Caco-2 (cell line): Measurements from ENCODE around the gene CDR2. TPM values are rescaled to one million over a fixed set of nuclear protein-coding genes. Genes with fewer than 3 reads are reported as not detected.

ENCODE experiments used
- BruUV-seq: library from RNA; stranded (reverse); fragments of 400-500 nt; replicated peaks from 2 replicates; lab custom pipeline; 2021; lab: Mats Ljungman, UMichigan
- CTCF ChIA-PET: fragments of 300-600 bp; sonication (Branson Sonifier 250); formaldehyde crosslinking; loops from one replicate; lab custom pipeline; 2022; ENCODE audit warnings: antibody characterized with exemption; lab: Charles Lee
- POLR2A ChIA-PET: fragments of 300-600 bp; sonication (Branson Sonifier 250); formaldehyde crosslinking; loops from one replicate; lab custom pipeline; 2022; ENCODE audit warnings: antibody characterized with exemption; lab: Charles Lee
- DNase-seq, 2 experiments: peaks; one replicate each; pipeline versions ENCODE4 v3.0.0 to v3.0.0-alpha.2; 2020 to 2022
- H3K27me3 ChIP-seq: replicated peaks from 2 replicates; pipeline ENCODE4 v1.6.0; 2011; ENCODE audit warnings: low read length; ENCODE audit not compliant: control insufficient read depth, insufficient read depth
- H3K36me3 ChIP-seq: 2 replicates; pipeline ENCODE4 v1.5.1; 2011; ENCODE audit warnings: low read length; ENCODE audit not compliant: control insufficient read depth, insufficient read depth
- H3K4me1 ChIP-seq: fragments of 250-450 bp; sonication (Bioruptor Pico); 2 replicates; pipeline ENCODE4 v1.5.1; 2020; ENCODE audit warnings: mild to moderate bottlenecking
- H3K4me3 ChIP-seq: 2 replicates; pipeline ENCODE4 v1.5.1; 2011; ENCODE audit warnings: low read depth, mild to moderate bottlenecking, control low read depth, low read length
- H3K9me3 ChIP-seq: fragments of 250-450 bp; sonication (Bioruptor Pico); 2 replicates; pipeline ENCODE4 v1.5.1; 2020; ENCODE audit warnings: mild to moderate bottlenecking, moderate library complexity
- H3K27ac Mint-ChIP-seq: one replicate; pipeline ENCODE4 v1.8.0; 2022; ENCODE audit warnings: mixed read lengths; ENCODE audit not compliant: unreplicated experiment
- H3K27me3 Mint-ChIP-seq: one replicate; pipeline ENCODE4 v1.8.0; 2022; ENCODE audit warnings: mixed read lengths; ENCODE audit not compliant: insufficient read depth, unreplicated experiment
- H3K36me3 Mint-ChIP-seq: one replicate; pipeline ENCODE4 v1.8.0; 2022; ENCODE audit warnings: mild to moderate bottlenecking, mixed read lengths; ENCODE audit not compliant: insufficient read depth, unreplicated experiment
- H3K4me1 Mint-ChIP-seq: one replicate; pipeline ENCODE4 v1.8.0; 2022; ENCODE audit warnings: low read depth, mixed read lengths; ENCODE audit not compliant: unreplicated experiment
- H3K4me3 Mint-ChIP-seq: one replicate; pipeline ENCODE4 v1.8.0; 2022; ENCODE audit warnings: mild to moderate bottlenecking, moderate library complexity, mixed read lengths; ENCODE audit not compliant: unreplicated experiment
- H3K9me3 Mint-ChIP-seq: one replicate; pipeline ENCODE4 v1.8.0; 2022; ENCODE audit warnings: mixed read lengths; ENCODE audit not compliant: unreplicated experiment
- intact Hi-C: fragments of 100-400 bp; cut with micrococcal nuclease; formaldehyde crosslinking; loops from one replicate; pipeline ENCODE4 v1.10.0; 2022; ENCODE audit not compliant: unreplicated experiment
- total RNA-seq: library from RNA; stranded (reverse); gene quantifications from 2 replicates; pipeline ENCODE4 v1.2.3, GENCODE V29; 2022
- TF ChIP-seq, protein P1 (sequence below), 2 experiments: fragments of 200-600 bp in 1 of 2; IDR thresholded peaks; 1 replicate in 1 of 2; 2 replicates in 1 of 2; pipeline versions ENCODE4 v1.5.1 to v1.8.0; 2011 to 2022; ENCODE audit warnings: antibody characterized with exemption in 1 of 2, control low read depth in 1 of 2, inconsistent platforms in 1 of 2, low read depth in 1 of 2, low read length in 1 of 2, mild to moderate bottlenecking in 1 of 2, moderate library complexity in 1 of 2; ENCODE audit not compliant: insufficient read depth in 1 of 2, severe bottlenecking in 1 of 2, unreplicated experiment in 1 of 2

CDR2 gene
- total RNA-seq, 1 experiment from 2014 or later, result 24.3 TPM

- intact Hi-C loops, result no loop called here
- no peak overlapping the region for H3K4me3 ChIP-seq
- no TSS peak for BruUV-seq
- Mint-ChIP-seq H3K4me1 (no peaks in the 10 kb centered on the region), H3K36me3 (peaks cover 61% of the 10 kb centered on the region), H3K27me3 (no peaks in the 10 kb centered on the region), H3K4me3 (no peak overlapping the region), H3K9me3 (peaks cover 27% of the 10 kb centered on the region), H3K27ac (no peak overlapping the region)
- CTCF ChIA-PET, result no interaction called here
- no peaks in the 10 kb centered on the region for H3K27me3 ChIP-seq
- POLR2A ChIA-PET, result no interaction called here
- peaks cover 5% of the 10 kb centered on the region for H3K9me3 ChIP-seq
- no peak for DNase-seq
- TF ChIP-seq, protein P1, sequence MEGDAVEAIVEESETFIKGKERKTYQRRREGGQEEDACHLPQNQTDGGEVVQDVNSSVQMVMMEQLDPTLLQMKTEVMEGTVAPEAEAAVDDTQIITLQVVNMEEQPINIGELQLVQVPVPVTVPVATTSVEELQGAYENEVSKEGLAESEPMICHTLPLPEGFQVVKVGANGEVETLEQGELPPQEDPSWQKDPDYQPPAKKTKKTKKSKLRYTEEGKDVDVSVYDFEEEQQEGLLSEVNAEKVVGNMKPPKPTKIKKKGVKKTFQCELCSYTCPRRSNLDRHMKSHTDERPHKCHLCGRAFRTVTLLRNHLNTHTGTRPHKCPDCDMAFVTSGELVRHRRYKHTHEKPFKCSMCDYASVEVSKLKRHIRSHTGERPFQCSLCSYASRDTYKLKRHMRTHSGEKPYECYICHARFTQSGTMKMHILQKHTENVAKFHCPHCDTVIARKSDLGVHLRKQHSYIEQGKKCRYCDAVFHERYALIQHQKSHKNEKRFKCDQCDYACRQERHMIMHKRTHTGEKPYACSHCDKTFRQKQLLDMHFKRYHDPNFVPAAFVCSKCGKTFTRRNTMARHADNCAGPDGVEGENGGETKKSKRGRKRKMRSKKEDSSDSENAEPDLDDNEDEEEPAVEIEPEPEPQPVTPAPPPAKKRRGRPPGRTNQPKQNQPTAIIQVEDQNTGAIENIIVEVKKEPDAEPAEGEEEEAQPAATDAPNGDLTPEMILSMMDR (IDR thresholded peaks at IDR 0.05; ENCODE audit: insufficient read depth in 1 of 2, low read depth in 1 of 2, low read length in 1 of 2, severe bottlenecking in 1 of 2, unreplicated experiment in 1 of 2), result no peak
- H3K36me3 ChIP-seq, result no peaks in the 10 kb centered on the region
- no peaks in the 10 kb centered on the region for H3K4me1 ChIP-seq
These were observed 32.3 kb downstream of the CDR2 start for GRCh38 chr16:22342082-22342481.

DNA sequence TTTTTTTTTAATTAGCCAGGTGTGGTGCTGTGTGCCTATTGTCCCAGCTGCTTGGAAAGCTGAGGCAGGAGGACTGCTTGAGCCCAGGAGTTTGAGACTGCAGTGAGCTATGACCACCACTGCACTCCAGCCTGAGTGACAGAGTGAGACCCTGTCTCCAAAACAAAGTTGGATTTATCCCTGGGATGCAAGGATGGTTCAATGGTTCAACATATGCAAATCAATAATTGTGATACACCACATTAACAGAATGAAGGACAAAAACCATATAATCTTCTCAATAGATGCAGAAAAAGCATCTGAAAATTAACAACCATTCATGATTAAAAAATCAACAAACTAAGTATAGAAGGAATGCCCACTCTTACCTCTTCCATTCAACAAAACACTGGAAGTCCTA lies 33.5 kb downstream of the CDR2 start:
- ChIA-PET POLR2A (no interaction called here), CTCF (no interaction called here)
- BruUV-seq, result no TSS peak
- intact Hi-C loops, result no loop called here
- Mint-ChIP-seq H3K27ac (no peak overlapping the region), H3K36me3 (peaks cover 65% of the 10 kb centered on the region), H3K4me3 (no peak overlapping the region), H3K27me3 (no peaks in the 10 kb centered on the region), H3K4me1 (no peaks in the 10 kb centered on the region), H3K9me3 (peaks cover 36% of the 10 kb centered on the region)
- TF ChIP-seq, protein P1 (IDR thresholded peaks at IDR 0.05; ENCODE audit: insufficient read depth in 1 of 2, low read depth in 1 of 2, low read length in 1 of 2, severe bottlenecking in 1 of 2, unreplicated experiment in 1 of 2), result no peak
- Histone ChIP-seq H3K4me1 (no peaks in the 10 kb centered on the region), H3K9me3 (peaks cover 10% of the 10 kb centered on the region), H3K36me3 (0 out of 2 replicates have a peak, but pooled peaks cover 2% of the 10 kb centered on the region), H3K4me3 (no peak overlapping the region), H3K27me3 (no peaks in the 10 kb centered on the region)
- DNase-seq, result no peak

DNA sequence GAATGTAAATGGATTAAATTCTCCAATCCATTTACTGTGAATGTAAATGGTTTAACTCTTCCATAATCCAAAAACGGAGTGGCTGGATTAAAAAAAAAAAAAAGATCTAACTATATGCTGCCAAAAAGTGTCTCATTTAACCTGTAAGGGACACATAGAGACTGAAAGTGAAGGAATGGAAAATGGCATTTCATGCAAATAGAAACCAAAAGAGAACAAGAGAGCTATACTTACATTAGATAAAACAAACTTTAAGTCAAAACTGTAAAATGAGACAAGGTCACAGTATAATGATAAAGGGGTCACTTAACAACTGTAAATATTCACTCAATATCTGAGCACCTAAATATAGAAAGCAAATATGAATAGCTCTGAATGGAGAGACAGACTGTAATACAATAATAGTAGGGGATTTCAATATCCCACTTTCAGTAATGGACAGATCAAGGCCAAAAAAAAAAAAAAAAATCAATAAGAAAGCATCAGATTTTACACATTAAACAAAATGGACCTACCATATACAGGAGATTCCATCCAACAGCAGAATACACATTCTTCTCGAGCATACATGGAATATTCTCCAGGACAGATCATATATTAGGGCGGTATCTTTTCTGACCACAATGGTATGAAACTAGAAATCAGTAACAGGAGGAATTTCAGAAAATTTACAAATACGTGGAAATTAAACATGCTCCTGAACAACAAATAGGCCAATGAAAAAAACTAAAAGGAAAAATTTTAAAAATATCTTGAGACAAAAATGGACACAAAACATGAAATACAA lies 36.4 kb downstream of the CDR2 start:
- Histone ChIP-seq H3K4me1 (no peaks in the 10 kb centered on the region), H3K4me3 (no peak overlapping the region), H3K36me3 (0 out of 2 replicates have a peak, but pooled peaks cover 2% of the 10 kb centered on the region), H3K9me3 (peaks cover 10% of the 10 kb centered on the region), H3K27me3 (no peaks in the 10 kb centered on the region)
- no peak for DNase-seq
- TF ChIP-seq, protein P1 (IDR thresholded peaks at IDR 0.05; ENCODE audit: insufficient read depth in 1 of 2, low read depth in 1 of 2, low read length in 1 of 2, severe bottlenecking in 1 of 2, unreplicated experiment in 1 of 2), result no peak
- Mint-ChIP-seq H3K36me3 (peaks cover 84% of the 10 kb centered on the region), H3K27ac (no peak overlapping the region), H3K9me3 (peaks cover 36% of the 10 kb centered on the region), H3K27me3 (no peaks in the 10 kb centered on the region), H3K4me1 (no peaks in the 10 kb centered on the region), H3K4me3 (no peak overlapping the region)
- POLR2A ChIA-PET, result no interaction called here
- intact Hi-C loops, result no loop called here
- no TSS peak for BruUV-seq
- CTCF ChIA-PET, result interaction anchor here (0.6 kb wide), 1 partner anchor 118 kb away, joined by 3 read pairs; no protein-coding TSS in a partner anchor
